Stimulated activated CD4-positive, alpha-beta T cell treated with anti-CD3 and anti-CD28 coated beads, TNF-alpha, amount 100 ng/mL, for 24 hours (primary cell): Measurements from ENCODE around the gene SCN4A.
"Not testable (repeated sequence)": the region's sequence is repeated elsewhere in the genome, so short reads cannot be mapped to it uniquely, and the experiment has no call there.

ENCODE experiments used
- DNase-seq, 3 experiments: peaks; one replicate each; pipeline ENCODE4 v3.0.0-alpha.2; 2020; ENCODE audit warnings: low read depth in 3 of 3

SCN4A gene

DNA sequence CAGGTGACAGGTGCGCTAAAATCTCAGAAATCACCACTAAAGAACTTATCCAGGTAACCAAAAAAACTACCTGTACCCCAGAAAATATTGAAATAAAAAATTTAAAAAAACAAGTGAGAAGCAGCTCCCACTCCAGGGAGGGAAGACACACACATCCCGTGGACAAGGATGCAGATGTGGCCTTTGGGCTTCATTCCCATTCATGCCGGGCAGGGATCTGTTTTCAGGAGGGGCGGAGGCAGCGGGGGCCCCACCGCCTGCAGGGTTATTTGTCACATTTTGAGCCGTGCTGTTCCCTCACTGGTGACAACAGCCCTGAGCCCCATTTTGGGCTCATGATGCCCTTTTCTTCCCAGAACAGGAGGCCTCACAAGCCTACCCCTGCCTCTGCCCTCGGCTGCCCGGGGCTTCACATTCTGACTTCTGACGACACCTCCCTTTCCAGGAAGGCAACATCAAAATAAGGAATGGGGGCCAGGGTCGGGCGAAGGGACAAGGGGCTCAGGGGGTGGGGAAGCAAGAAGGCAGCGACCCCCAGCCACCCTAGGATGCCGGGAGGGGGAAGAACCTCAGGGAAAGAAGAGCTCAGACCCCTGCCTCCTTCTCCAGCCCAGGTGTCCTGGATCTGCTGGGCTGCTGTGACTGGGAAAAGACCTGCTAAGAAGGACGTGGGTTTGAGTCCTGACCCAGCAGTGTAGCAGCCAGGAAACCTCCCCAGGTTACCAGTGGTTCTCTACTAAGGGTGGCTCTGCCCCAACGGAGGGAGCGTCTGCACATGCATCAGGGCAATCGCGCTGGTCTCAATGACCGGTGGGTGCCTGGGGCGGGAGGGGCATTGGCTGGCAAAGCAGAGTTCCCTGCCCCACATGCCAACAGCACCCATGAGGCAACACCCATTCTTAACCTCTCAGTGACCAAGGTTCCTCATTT is 38.3 kb downstream of the SCN4A start:
- DNase-seq, result no peak

DNA sequence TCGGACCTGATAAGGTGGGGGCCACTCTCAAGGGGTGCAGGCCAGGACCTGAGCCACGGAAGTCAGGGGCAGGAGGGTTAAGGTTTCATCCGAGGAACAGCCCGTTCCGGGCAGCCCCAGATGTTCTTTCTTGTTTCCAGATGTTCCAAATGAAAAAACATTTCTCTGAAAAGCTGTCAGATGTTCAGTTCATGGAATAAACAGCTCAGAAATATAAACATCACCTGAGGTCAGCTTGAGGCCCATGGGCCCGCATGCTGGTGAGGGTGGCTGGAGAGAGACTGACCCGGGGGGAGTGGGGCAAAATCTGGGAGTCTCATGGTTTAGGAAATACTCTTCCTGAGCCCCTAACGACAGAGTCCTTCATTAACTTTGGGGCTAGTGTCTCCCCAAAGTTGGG is 39.1 kb downstream of the SCN4A start:
- DNase-seq, result no peak

- DNase-seq, result no peak
These were observed 40.0 kb downstream of the SCN4A start for GRCh38 chr17:63932721-63933120.

GRCh38 chr17:63931981-63932561 is 40.6 kb downstream of the SCN4A start, which contains the start of gene CD79B:
TSS of gene CD79B (minus strand) at chr17:63932331. CDS start at chr17:63932261, 70 bp downstream.
- peak in 2 of 3 experiments; percentile 12 to 56 for DNase-seq

DNA sequence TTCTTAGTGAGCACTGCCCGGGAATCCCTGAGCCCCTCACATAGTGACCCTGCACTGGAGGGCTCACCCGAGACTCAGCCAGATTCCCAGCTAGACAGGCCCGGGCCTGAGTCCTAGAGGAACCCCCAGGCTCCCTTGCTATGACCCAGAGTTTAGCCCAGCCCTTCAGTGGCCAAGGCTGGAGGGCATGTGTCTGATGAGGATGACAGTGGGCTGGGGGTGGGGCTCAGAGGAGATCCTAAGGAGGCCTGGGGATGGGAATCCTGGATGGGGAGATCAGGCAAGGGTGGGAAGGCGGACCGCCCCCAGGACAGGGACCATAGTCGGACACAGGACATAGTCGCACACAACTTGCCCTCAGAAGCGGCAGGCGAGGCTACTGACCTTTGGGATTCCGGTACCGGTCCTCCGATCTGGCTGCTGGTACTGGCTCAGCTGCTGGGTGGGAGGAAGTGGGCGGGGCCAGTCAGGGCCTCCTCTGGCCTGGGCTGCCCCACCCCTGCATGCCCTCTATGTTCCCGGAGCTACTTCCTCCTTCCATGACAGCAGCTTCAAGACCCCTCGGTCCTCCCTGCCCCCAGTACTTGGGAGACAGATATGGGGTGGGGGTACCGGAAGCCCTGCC is 41.7 kb downstream of the SCN4A start:
- DNase-seq, result peak in 2 of 3 experiments; percentile 22 to 65

GRCh38 chr17:63929860-63930766 is 42.6 kb downstream of the SCN4A start:
- no peak for DNase-seq

DNA sequence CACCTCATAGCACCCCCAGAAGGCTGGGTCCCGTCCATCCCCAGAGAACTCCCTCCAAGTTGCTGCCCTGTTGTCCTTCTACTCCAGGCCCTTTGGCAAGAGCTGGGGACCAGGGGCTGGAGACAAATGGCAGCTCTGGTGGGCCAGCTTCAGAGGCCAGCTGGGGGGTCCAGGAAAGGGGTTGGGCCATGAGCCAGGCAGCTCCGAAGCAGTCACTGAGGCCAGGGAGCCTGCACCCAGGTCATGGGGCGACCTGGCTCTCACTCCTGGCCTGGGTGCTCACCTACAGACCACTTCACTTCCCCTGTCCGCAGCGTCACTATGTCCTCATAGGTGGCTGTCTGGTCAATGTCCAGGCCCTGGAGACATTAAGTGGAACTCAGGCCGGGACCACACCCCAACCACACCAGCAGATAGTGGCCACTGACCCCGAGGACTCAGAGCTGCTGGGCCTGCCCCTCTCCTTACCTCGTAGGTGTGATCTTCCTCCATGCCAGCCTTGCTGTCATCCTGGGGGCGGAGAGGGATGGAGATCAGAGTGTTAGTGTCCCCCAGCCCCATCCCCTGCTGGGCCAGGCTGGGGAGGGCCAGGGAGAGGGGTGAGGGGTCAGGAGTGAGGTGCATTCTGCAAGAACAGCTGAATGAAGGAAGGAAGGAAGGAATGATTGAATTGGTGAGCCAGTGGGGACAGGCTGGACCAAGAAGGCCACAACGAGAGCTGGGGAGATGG is 43.6 kb downstream of the SCN4A start:
- no peak for DNase-seq

- DNase-seq, result no peak
These were observed 44.5 kb downstream of the SCN4A start for GRCh38 chr17:63928172-63928666.

- no peak for DNase-seq
These were observed 45.1 kb downstream of the SCN4A start for GRCh38 chr17:63927464-63928171.

DNA sequence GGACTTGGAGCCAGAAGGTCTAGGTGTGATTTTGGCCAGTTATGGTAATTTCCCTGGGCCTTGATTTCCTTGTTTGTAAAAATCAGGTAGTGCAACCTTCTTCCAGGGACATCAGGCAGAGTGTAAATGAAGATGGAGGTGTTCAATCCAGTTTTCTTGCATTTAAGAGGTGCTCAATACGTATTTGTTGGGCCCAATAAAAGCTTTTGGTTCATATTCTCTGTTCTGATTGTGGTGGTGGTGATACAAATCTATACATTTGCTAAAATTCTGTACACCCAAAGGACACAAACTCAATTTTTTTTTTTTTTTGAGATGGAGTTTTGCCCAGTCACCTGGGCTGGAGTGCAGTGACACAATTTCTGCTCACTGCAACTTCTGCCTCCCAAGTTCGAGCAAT is 46.6 kb downstream of the SCN4A start:
- no peak for DNase-seq

- no peak for DNase-seq
These were observed 47.1 kb downstream of the SCN4A start for GRCh38 chr17:63925615-63926014.

GRCh38 chr17:63922402-63922801 is 50.3 kb downstream of the SCN4A start:
- not testable (repeated sequence) for DNase-seq

DNA sequence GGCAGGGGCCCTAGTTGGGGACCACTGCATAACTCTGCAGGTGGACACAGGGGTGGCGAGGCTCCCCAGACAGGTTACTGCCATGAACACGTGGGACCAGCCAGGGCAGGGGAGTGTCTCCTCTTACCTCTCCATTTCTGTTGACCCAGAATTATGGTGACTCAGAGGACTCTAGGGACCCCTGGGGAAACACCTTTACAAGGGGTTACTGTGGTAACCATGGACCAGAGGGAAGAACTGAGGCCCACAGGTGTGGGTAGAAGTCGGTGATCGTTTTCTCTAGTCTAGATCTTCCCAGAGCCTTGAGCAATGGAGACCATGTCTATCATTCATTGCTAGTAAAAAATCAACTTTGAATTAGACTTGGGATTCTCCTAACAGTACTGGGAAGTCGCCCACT is 51.9 kb downstream of the SCN4A start:
- not testable (repeated sequence) for DNase-seq

GRCh38 chr17:63920050-63920449 is 52.7 kb downstream of the SCN4A start:
- not testable (repeated sequence) for DNase-seq

DNA sequence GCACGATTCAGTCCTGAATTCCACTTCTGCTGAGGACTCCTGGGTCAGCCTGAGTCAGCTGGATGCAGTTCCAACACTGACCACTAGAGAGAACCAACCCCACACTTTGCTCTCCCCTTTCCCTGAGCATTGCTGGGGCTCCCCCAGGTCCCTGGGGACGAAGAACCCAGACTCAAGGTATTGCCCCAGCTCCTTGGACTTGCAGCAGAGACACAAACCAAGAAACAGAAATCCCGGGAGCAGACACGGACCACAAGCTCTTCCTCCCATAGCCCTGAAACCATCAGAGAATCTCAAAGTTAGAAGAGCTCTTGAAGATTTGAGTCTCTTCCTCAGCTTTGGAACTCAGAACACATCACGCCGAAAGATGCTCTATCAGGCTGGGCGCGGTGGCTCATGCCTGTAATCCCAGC is 53.4 kb downstream of the SCN4A start:
- peak; percentile 48 to 71 (median 65) for DNase-seq

- DNase-seq, result not testable (repeated sequence)
These were observed 53.9 kb downstream of the SCN4A start, which contains the start of gene GH1 for GRCh38 chr17:63918789-63919305. TSS of gene GH1 (minus strand) at chr17:63918839. CDS start at chr17:63918776, 63 bp downstream.

- no peak for DNase-seq
These were observed 54.4 kb downstream of the SCN4A start for GRCh38 chr17:63918305-63918704.

DNA sequence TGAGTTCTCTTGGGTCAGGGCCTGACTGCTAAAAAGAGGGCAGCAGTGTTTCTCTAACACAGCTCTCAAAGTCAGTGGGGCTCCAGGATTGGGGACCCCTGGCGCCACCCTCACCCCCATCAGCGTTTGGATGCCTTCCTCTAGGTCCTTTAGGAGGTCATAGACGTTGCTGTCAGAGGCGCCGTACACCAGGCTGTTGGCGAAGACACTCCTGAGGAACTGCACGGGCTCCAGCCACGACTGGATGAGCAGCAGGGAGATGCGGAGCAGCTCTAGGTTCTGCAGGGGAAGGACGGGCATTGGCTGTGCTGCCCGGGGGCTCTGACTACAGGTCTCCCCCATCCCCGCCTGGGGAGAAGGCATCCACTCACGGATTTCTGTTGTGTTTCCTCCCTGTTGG is 55.1 kb downstream of the SCN4A start:
- DNase-seq, result no peak

- DNase-seq, result not testable (repeated sequence)
These were observed 55.5 kb downstream of the SCN4A start for GRCh38 chr17:63917206-63917605.
